Activated T-cell treated with anti-CD3 and anti-CD28 coated beads for 24 hours (primary cell): ENCODE data around the gene JAM3.
"Not testable (repeated sequence)": the region's sequence is repeated elsewhere in the genome, so short reads cannot be mapped to it uniquely, and the experiment has no call there.

ENCODE experiments used
- DNase-seq: peaks from one replicate; pipeline ENCODE4 v3.0.0-alpha.2; 2020; ENCODE audit warnings: low read depth

The JAM3 gene

GRCh38 chr11:134181707-134182106, 112.8 kb downstream of the JAM3 start:
- no peak for DNase-seq

DNA sequence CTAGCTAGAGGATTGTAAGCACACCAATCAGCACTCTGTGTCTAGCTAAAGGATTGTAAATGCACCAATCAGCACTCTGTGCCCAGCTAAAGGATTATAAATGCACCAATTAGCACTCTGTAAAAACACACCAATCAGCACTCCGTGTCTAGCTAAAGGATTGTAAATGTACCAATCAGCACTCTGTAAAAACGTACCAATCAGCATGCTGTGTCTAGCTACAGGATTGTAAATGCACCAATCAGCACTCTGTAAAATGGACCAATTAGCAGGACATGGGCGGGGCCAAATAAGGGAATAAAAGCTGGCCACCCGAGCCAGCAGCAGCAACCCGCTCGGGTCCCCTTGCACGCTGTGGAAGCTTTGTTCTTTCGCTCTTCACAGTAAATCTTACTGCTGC, 119.2 kb downstream of the JAM3 start:
- not testable (repeated sequence) for DNase-seq

GRCh38 chr11:134196756-134197155, 127.9 kb downstream of the JAM3 start:
- DNase-seq = no peak

GRCh38 chr11:134199531-134199930, 130.7 kb downstream of the JAM3 start:
- DNase-seq = no peak

- no peak for DNase-seq
Measured at GRCh38 chr11:134200688-134201087, 131.8 kb downstream of the JAM3 start.
